ENCODE data around the gene ZNF865. TPM values are rescaled to one million over a fixed set of nuclear protein-coding genes. Genes with fewer than 3 reads are reported as not detected.

ZNF865 gene
- total RNA-seq, 1 donor from 2014 or later, result 18.4 TPM

GRCh38 chr19:55591555-55591954, 13.9 kb upstream of the ZNF865 start:
- ATAC-seq, result no peak

GRCh38 chr19:55592391-55593090, 12.9 kb upstream of the ZNF865 start:
- no peak for TF ChIP-seq CTCF (IDR thresholded peaks at IDR 0.05)
- Histone ChIP-seq H3K4me1 (no peaks in the 10 kb centered on the region), H3K9me3 (no peaks in the 10 kb centered on the region), H3K4me3 (no peak overlapping the region), H3K36me3 (peaks cover 27% of the 10 kb centered on the region), H3K27me3 (no peaks in the 10 kb centered on the region), H3K27ac (no peak overlapping the region)
- DNase-seq (no peak), ATAC-seq (no peak)
- intact Hi-C loops (cut with DNase I), result no loop called here

More at GRCh38 chr19:55591555-55591954, 13.9 kb upstream of the ZNF865 start:
- intact Hi-C loops (cut with DNase I), result no loop called here
- H3K4me1 ChIP-seq, result peaks cover 6% of the 10 kb centered on the region
- peaks cover 18% of the 10 kb centered on the region for H3K36me3 ChIP-seq
- H3K27me3 ChIP-seq, result no peaks in the 10 kb centered on the region
- no peaks in the 10 kb centered on the region for H3K9me3 ChIP-seq
- H3K27ac ChIP-seq, result no peak overlapping the region
- TF ChIP-seq CTCF (IDR thresholded peaks at IDR 0.05), result no peak
- H3K4me3 ChIP-seq, result no peak overlapping the region
- DNase-seq, result no peak

GRCh38 chr19:55593096-55593772, 12.2 kb upstream of the ZNF865 start:
- Histone ChIP-seq H3K9me3 (no peaks in the 10 kb centered on the region), H3K27ac (no peak overlapping the region), H3K4me3 (no peak overlapping the region), H3K27me3 (no peaks in the 10 kb centered on the region), H3K36me3 (peaks cover 27% of the 10 kb centered on the region), H3K4me1 (no peaks in the 10 kb centered on the region)
- TF ChIP-seq CTCF (IDR thresholded peaks at IDR 0.05), result no peak
- no peak for DNase-seq
- no peak for ATAC-seq
- intact Hi-C loops (cut with DNase I), result no loop called here

GRCh38 chr19:55594996-55595545, 10.4 kb upstream of the ZNF865 start:
- no peak for TF ChIP-seq CTCF (IDR thresholded peaks at IDR 0.05)
- Histone ChIP-seq H3K9me3 (no peaks in the 10 kb centered on the region), H3K27me3 (no peaks in the 10 kb centered on the region), H3K36me3 (peaks cover 27% of the 10 kb centered on the region), H3K27ac (no peak overlapping the region), H3K4me1 (no peaks in the 10 kb centered on the region), H3K4me3 (no peak overlapping the region)
- ATAC-seq, result no peak
- intact Hi-C loops (cut with DNase I), result no loop called here
- DNase-seq, result no peak

GRCh38 chr19:55596304-55596703, 9.1 kb upstream of the ZNF865 start:
- Histone ChIP-seq H3K27me3 (no peaks in the 10 kb centered on the region), H3K36me3 (peaks cover 27% of the 10 kb centered on the region), H3K27ac (no peak overlapping the region), H3K9me3 (no peaks in the 10 kb centered on the region), H3K4me1 (peaks cover 7% of the 10 kb centered on the region), H3K4me3 (no peak overlapping the region)
- ATAC-seq, result no peak
- TF ChIP-seq CTCF (IDR thresholded peaks at IDR 0.05), result no peak
- no peak for DNase-seq
- intact Hi-C loops (cut with DNase I), result no loop called here

Measured in upper lobe of right lung (tissue), 1 donor.